Psoas muscle (tissue), 8 donors: ENCODE results near the gene TTC9C. TPM values are rescaled to one million over a fixed set of nuclear protein-coding genes. Genes with fewer than 3 reads are reported as not detected.
"Not testable (repeated sequence)": the region's sequence is repeated elsewhere in the genome, so short reads cannot be mapped to it uniquely, and the experiment has no call there.

ENCODE experiments used
- ATAC-seq, 4 donors: fragments of 200-7000 bp; cut with Tn5 transposase; one replicate each; pipeline ENCODE4 v1.9.1; 2020; ENCODE audit warnings: moderate library complexity in 3 of 4, mild to moderate bottlenecking in 2 of 4
- DNase-seq, 2 donors: peaks; one replicate each; pipeline ENCODE4 v3.0.0-alpha.2; 2020
- H3K27ac ChIP-seq: fragments of 200-600 bp; one replicate; pipeline ENCODE4 v1.8.0; 2022
- H3K27me3 ChIP-seq, 3 donors: fragments of 200-600 bp in 1 of 3; one replicate each; pipeline versions ENCODE4 v1.6.1 to v1.8.0; 2013 to 2022; ENCODE audit warnings: low read length in 2 of 3, mild to moderate bottlenecking in 2 of 3, moderate library complexity in 1 of 3; ENCODE audit not compliant: insufficient read depth in 3 of 3
- H3K36me3 ChIP-seq, 2 donors: fragments of 200-600 bp in 1 of 2; one replicate each; pipeline versions ENCODE4 v1.6.1 to v1.8.0; 2013 to 2022; ENCODE audit warnings: low read depth in 1 of 2, mild to moderate bottlenecking in 1 of 2, moderate library complexity in 1 of 2; ENCODE audit not compliant: insufficient read depth in 1 of 2
- H3K4me1 ChIP-seq: fragments of 200-600 bp; one replicate; pipeline ENCODE4 v1.8.0; 2022
- H3K4me3 ChIP-seq: fragments of 200-600 bp; one replicate; pipeline ENCODE4 v1.8.0; 2022; ENCODE audit warnings: mild to moderate bottlenecking
- H3K9me3 ChIP-seq: fragments of 200-600 bp; one replicate; pipeline ENCODE4 v1.8.0; 2022
- WGBS, 3 donors: extraction: QIAGEN DNeasy Blood & Tissue Kit; methylation state at CpG; one replicate each; pipeline versions ENCODE4 v1.1.6 to v1.1.7; 2013; 5-methylcytosine and 5-hydroxymethylcytosine counted together
- intact Hi-C, 2 donors: fragments of 100-400 bp; cut with DNase I; formaldehyde crosslinking; loops; one replicate each; pipeline versions ENCODE4 v1.11.0 to v1.14.2; 2022
- polyA plus RNA-seq, 3 donors: library from polyadenylated mRNA; stranded (reverse); fragments of 200-250 nt; gene quantifications; one replicate each; pipeline ENCODE4 v1.2.3, GENCODE V29; 2013
- total RNA-seq, 4 donors: library from RNA; stranded (reverse); fragmentation: NEBNext Ultra II Directional in 2 of 4; extraction: Animal tissue kit (Norgen Biotek cat#: 25700) in 2 of 4; gene quantifications; one replicate each; pipeline versions ENCODE4 v1.2.1 to v1.2.4, GENCODE V29; 2021 to 2023
- TF ChIP-seq, protein P1 (sequence below): fragments of 200-600 bp; IDR thresholded peaks from one replicate; pipeline ENCODE4 v1.8.0; 2022; ENCODE audit warnings: antibody characterized with exemption
- donor health status: healthy with polysubstance abuse.
- donor health status: DM: no; HTN: no; CAD: no; lungs with moderate emphysema.
- donor health status: Bipolar disorder and iron deficiency.
- donor health status: healthy.
- donor health status: DM: yes; HTN: yes; CAD: no.
- donor health status: DM: no; HTN: no; CAD: no.
- donor health status: DM: no; HTN: no; CAD: no.
- donor health status: DM: yes; HTN: yes; CAD: no.

The TTC9C gene
- total and polyA plus RNA-seq, 7 donors = 14.8 to 30.4 (median 19.6) TPM

DNA sequence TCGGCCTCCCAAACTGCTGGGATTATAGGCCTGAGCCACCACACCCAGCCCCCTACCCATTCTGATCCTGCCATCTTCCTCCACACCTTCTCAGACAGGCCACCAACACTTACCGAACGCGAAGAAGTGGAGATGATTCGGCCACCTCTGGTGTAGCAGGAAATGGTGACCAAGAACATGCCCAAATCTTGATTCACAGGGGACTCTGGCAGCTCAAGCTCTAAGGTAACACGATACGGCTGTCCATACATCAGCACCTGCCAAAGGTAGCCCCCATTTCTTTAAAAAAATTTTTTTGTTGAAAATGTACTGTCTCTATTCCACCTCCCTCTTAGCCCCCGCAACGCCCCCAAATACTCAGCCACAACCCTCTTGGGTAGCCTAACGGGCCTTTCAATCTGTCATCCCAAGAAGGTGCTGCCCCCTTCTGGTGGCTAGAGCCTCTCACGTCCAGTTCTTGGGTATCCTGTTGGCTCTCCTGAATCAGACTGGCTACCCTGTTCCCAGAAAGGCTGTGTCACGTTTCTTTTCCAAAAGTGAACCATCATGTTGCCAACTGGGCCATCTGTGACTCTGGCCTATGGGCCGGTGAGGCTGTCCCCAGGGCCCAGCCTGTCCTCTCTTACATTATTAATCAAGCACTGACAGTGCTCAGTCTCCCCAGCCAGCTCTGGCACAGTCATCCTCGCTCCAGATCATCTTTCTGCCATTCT, 33.7 kb upstream of the TTC9C start:
- WGBS, 3 donors = 28 to 35% (median 30%) methylated on average over 14 of the region's 14 CpGs
- TF ChIP-seq, protein P1, sequence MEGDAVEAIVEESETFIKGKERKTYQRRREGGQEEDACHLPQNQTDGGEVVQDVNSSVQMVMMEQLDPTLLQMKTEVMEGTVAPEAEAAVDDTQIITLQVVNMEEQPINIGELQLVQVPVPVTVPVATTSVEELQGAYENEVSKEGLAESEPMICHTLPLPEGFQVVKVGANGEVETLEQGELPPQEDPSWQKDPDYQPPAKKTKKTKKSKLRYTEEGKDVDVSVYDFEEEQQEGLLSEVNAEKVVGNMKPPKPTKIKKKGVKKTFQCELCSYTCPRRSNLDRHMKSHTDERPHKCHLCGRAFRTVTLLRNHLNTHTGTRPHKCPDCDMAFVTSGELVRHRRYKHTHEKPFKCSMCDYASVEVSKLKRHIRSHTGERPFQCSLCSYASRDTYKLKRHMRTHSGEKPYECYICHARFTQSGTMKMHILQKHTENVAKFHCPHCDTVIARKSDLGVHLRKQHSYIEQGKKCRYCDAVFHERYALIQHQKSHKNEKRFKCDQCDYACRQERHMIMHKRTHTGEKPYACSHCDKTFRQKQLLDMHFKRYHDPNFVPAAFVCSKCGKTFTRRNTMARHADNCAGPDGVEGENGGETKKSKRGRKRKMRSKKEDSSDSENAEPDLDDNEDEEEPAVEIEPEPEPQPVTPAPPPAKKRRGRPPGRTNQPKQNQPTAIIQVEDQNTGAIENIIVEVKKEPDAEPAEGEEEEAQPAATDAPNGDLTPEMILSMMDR = peak; percentile 87

DNA sequence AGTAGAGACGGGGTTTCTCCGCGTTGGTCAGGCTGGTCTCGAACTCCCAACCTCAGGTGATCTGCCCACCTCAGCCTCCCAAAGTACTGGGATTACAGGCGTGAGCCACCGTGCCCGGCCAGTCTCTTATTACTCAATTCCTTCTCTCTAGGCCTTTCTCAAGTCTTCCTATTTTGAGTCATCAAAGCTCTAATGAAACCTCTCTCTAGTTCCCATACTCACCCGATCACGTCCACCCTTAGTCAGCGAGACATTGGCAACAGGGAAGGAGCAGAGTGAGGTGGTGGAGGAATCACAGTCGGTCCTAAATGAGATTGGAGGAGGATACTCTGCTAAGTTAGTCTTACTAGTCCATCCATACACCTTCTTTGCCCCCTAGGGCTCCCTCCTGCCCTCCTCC, 26.0 kb upstream of the TTC9C start:
- Histone ChIP-seq H3K4me3 (no peak overlapping the region), H3K27ac (no peak overlapping the region), H3K27me3 (no peaks in the 10 kb centered on the region), H3K36me3 (peaks cover 0 to 32% of the 10 kb centered on the region in 2 donors), H3K4me1 (peaks cover 22% of the 10 kb centered on the region), H3K9me3 (no peaks in the 10 kb centered on the region)
- 91 to 94% (median 94%) methylated on average over 8 to 11 of the region's 11 CpGs for WGBS, 3 donors
- DNase-seq (no peak), ATAC-seq (no peak)
- TF ChIP-seq, protein P1 = no peak
- intact Hi-C loops = no loop called here

More for the DNA sequence above, 33.7 kb upstream of the TTC9C start:
- H3K4me1 ChIP-seq = peaks cover 10% of the 10 kb centered on the region
- H3K27ac ChIP-seq = peak overlapping the region; percentile 79
- peaks cover 0 to 45% of the 10 kb centered on the region in 2 donors for H3K36me3 ChIP-seq
- no peaks in the 10 kb centered on the region for H3K27me3 ChIP-seq
- H3K4me3 ChIP-seq = no peak overlapping the region
- DNase-seq = peak; percentile 86 to 93
- no peaks in the 10 kb centered on the region for H3K9me3 ChIP-seq
- intact Hi-C loops = loop anchor here (2.0 to 10.0 kb wide), 4 partner anchors 14 to 300 kb away; partner anchors contain the start of gene TUT1 (in 1 of the 2)
- peak; percentile 95 to 97 (median 96) for ATAC-seq

DNA sequence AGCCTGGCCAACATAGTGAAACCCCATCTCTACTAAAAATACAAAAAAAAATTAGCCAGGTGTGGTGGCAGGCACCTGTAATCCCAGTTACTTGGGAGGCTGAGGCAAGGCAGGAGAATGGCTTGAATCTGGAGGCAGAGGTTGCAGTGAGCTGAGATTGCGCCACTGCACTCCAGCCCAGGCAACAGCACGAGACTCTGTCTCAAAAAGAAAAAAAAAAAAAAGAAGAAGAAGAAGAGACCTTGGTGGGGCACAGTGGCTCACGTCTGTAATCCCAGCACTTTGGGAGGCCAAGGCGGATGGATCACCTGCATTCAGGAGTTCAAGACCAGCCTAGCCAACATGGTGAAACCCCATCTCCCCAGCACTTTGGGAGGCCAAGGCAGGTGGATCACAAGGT, 24.4 kb upstream of the TTC9C start:
- ATAC-seq, H3K27ac ChIP-seq, DNase-seq, H3K27me3 ChIP-seq, H3K4me3 ChIP-seq, intact Hi-C loops, H3K9me3 ChIP-seq: not testable (repeated sequence)
- Histone ChIP-seq H3K4me1 (peaks cover 38% of the 10 kb centered on the region), H3K36me3 (peaks cover 0 to 32% of the 10 kb centered on the region in 2 donors)
- 82 to 94% (median 93%) methylated on average over 4 of the region's 4 CpGs for WGBS, 3 donors

DNA sequence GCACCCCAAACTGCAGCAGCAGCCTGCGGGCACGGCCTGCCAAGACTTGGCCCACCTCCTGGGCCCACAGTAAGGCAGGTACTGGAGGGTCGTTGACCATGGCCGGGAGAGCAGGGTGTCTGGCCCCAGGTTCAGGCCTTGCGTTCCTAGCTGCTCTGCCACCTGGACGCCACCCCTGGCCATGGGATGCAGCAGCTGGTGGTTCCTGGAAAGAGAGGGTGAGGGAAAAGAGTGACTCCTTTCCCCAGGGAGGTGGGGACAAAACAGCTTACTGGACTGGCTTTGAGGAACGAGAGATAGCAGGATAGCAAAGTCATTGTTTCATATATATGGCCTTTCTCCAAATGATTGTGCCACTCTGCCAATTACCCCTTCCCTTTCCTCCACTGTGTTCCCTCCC, 22.9 kb upstream of the TTC9C start:
- no peak for ATAC-seq
- Histone ChIP-seq H3K27me3 (no peaks in the 10 kb centered on the region), H3K27ac (peak overlapping the region; percentile 83), H3K4me1 (peaks cover 44% of the 10 kb centered on the region), H3K9me3 (no peaks in the 10 kb centered on the region), H3K4me3 (peak overlapping the region; percentile 85), H3K36me3 (peaks cover 0 to 30% of the 10 kb centered on the region in 2 donors)
- WGBS, 3 donors = 26 to 39% (median 33%) methylated on average over 7 of the region's 7 CpGs
- TF ChIP-seq, protein P1 = no peak
- no peak for DNase-seq
- intact Hi-C loops = no loop called here

DNA sequence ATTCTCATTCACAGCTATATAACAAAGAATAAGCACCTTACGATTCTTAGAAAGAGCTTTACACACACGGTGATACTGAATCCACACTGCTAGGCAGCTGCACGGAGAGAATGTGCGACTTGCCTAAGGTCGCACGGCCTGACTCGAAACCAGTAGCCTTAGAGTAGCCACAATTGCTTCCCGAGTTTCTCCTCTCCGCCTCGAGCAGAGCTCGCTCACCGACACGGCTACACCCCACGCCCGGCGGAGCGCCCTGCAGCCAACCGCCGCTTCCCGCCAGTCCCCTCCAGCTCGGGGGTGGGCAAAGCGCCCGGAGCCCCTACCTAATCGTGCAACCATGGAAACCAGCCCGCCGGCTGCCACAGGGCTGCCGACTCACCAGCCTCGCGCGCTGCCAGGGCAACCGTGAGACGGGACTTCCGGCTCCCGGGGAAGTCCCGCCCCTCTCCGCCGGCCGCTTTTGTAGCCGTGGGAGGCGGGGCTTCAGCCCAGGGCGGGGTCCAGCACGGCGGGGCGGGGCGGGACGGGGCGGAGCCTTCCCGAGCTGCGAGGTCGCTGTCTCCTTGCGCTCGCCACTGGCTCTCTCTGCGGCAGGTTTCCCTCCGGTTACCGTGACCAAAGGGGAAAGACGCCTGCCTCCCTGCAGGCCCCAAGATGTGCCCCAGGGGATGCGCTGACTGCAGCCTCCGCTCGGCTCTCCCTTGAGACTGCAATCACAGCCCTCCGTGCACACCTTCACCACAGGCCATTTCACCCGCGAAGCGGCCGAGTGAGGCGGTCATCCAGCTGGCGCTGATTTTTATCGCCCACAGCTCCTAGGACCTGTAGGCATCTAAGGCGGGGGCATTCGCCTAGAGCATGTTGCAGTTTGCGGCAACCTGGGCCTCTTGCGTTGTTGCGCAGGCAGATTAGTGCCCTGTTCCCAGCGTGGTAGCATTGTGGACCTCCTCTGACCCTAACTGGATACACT, 22.1 kb upstream of the TTC9C start:
- Histone ChIP-seq H3K36me3 (peaks cover 0 to 30% of the 10 kb centered on the region in 2 donors), H3K9me3 (no peaks in the 10 kb centered on the region), H3K27me3 (no peaks in the 10 kb centered on the region), H3K4me3 (peak overlapping the region; percentile 85), H3K4me1 (peaks cover 47% of the 10 kb centered on the region), H3K27ac (peak overlapping the region; percentile 83)
- DNase-seq (peak; percentile 96 to 98), ATAC-seq (peak; percentile 85 to 90 (median 88))
- WGBS, 3 donors = 3 to 6% (median 5%) methylated on average over 41 to 73 of the region's 73 CpGs
- TF ChIP-seq, protein P1 = no peak
- intact Hi-C loops = no loop called here
